Type B pancreatic cell (in vitro differentiated cells): ENCODE measurements around the gene COL4A1. TPM values are rescaled to one million over a fixed set of nuclear protein-coding genes. Genes with fewer than 3 reads are reported as not detected.

Source experiments
- DNase-seq: peaks from one replicate; pipeline ENCODE4 v3.0.0; 2021; ENCODE audit warnings: mixed read lengths; ENCODE audit not compliant: unreplicated experiment; ENCODE audit errors: extremely low spot score
- H3K27ac Mint-ChIP-seq: 2 replicates; pipeline ENCODE4 v1.8.0; 2021; ENCODE audit warnings: mild to moderate bottlenecking, mixed read lengths
- H3K27me3 Mint-ChIP-seq: 2 replicates; pipeline ENCODE4 v1.8.0; 2021; ENCODE audit warnings: mixed read lengths
- H3K36me3 Mint-ChIP-seq: 2 replicates; pipeline ENCODE4 v1.8.0; 2021; ENCODE audit warnings: mixed read lengths
- H3K4me1 Mint-ChIP-seq: one replicate; pipeline ENCODE4 v1.8.0; 2021; ENCODE audit warnings: mixed read lengths; ENCODE audit not compliant: unreplicated experiment
- H3K4me3 Mint-ChIP-seq: 2 replicates; pipeline ENCODE4 v1.8.0; 2021; ENCODE audit warnings: mild to moderate bottlenecking, mixed read lengths
- H3K9me3 Mint-ChIP-seq: 2 replicates; pipeline ENCODE4 v1.8.0; 2021; ENCODE audit warnings: mixed read lengths
- total RNA-seq: library from RNA; stranded (reverse); gene quantifications from 2 replicates; pipeline ENCODE4 v1.2.1, GENCODE V29; 2021; ENCODE audit warnings: low replicate concordance
- TF ChIP-seq, protein P1 (sequence below): fragments of 200-600 bp; sonication (generic); conservative IDR thresholded peaks from 2 replicates; pipeline ENCODE4 v1.5.0; 2021; ENCODE audit warnings: antibody characterized with exemption, mild to moderate bottlenecking

The COL4A1 gene
- total RNA-seq, 1 donor from 2014 or later: 83.6 TPM

- DNase-seq: no peak
- no peak overlapping the region for H3K4me3 Mint-ChIP-seq
- H3K27me3 Mint-ChIP-seq: no peaks in the 10 kb centered on the region
- H3K9me3 Mint-ChIP-seq: peaks cover 8% of the 10 kb centered on the region
- H3K36me3 Mint-ChIP-seq: peaks cover 3% of the 10 kb centered on the region
- TF ChIP-seq, protein P1, sequence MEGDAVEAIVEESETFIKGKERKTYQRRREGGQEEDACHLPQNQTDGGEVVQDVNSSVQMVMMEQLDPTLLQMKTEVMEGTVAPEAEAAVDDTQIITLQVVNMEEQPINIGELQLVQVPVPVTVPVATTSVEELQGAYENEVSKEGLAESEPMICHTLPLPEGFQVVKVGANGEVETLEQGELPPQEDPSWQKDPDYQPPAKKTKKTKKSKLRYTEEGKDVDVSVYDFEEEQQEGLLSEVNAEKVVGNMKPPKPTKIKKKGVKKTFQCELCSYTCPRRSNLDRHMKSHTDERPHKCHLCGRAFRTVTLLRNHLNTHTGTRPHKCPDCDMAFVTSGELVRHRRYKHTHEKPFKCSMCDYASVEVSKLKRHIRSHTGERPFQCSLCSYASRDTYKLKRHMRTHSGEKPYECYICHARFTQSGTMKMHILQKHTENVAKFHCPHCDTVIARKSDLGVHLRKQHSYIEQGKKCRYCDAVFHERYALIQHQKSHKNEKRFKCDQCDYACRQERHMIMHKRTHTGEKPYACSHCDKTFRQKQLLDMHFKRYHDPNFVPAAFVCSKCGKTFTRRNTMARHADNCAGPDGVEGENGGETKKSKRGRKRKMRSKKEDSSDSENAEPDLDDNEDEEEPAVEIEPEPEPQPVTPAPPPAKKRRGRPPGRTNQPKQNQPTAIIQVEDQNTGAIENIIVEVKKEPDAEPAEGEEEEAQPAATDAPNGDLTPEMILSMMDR: no peak
- no peaks in the 10 kb centered on the region for H3K4me1 Mint-ChIP-seq
- H3K27ac Mint-ChIP-seq: no peak overlapping the region
These were observed 16.1 kb downstream of the COL4A1 start for GRCh38 chr13:110290826-110291225.

- no peak overlapping the region for H3K4me3 Mint-ChIP-seq
- TF ChIP-seq, protein P1: no peak
- peaks cover 3% of the 10 kb centered on the region for H3K36me3 Mint-ChIP-seq
- H3K27ac Mint-ChIP-seq: no peak overlapping the region
- peaks cover 8% of the 10 kb centered on the region for H3K9me3 Mint-ChIP-seq
- H3K4me1 Mint-ChIP-seq: no peaks in the 10 kb centered on the region
- DNase-seq: no peak
- no peaks in the 10 kb centered on the region for H3K27me3 Mint-ChIP-seq
These were observed 16.8 kb downstream of the COL4A1 start for GRCh38 chr13:110290153-110290552.

GRCh38 chr13:110289661-110290060 is 17.3 kb downstream of the COL4A1 start:
- TF ChIP-seq, protein P1: no peak
- H3K36me3 Mint-ChIP-seq: peaks cover 3% of the 10 kb centered on the region
- H3K9me3 Mint-ChIP-seq: peaks cover 8% of the 10 kb centered on the region
- H3K27me3 Mint-ChIP-seq: no peaks in the 10 kb centered on the region
- no peak overlapping the region for H3K27ac Mint-ChIP-seq
- H3K4me1 Mint-ChIP-seq: no peaks in the 10 kb centered on the region
- no peak overlapping the region for H3K4me3 Mint-ChIP-seq
- no peak for DNase-seq

GRCh38 chr13:110289174-110289573 is 17.8 kb downstream of the COL4A1 start:
- Mint-ChIP-seq H3K36me3 (peaks cover 3% of the 10 kb centered on the region), H3K27me3 (no peaks in the 10 kb centered on the region), H3K4me3 (no peak overlapping the region), H3K4me1 (no peaks in the 10 kb centered on the region), H3K27ac (no peak overlapping the region), H3K9me3 (peaks cover 8% of the 10 kb centered on the region)
- TF ChIP-seq, protein P1: no peak
- no peak for DNase-seq

DNA sequence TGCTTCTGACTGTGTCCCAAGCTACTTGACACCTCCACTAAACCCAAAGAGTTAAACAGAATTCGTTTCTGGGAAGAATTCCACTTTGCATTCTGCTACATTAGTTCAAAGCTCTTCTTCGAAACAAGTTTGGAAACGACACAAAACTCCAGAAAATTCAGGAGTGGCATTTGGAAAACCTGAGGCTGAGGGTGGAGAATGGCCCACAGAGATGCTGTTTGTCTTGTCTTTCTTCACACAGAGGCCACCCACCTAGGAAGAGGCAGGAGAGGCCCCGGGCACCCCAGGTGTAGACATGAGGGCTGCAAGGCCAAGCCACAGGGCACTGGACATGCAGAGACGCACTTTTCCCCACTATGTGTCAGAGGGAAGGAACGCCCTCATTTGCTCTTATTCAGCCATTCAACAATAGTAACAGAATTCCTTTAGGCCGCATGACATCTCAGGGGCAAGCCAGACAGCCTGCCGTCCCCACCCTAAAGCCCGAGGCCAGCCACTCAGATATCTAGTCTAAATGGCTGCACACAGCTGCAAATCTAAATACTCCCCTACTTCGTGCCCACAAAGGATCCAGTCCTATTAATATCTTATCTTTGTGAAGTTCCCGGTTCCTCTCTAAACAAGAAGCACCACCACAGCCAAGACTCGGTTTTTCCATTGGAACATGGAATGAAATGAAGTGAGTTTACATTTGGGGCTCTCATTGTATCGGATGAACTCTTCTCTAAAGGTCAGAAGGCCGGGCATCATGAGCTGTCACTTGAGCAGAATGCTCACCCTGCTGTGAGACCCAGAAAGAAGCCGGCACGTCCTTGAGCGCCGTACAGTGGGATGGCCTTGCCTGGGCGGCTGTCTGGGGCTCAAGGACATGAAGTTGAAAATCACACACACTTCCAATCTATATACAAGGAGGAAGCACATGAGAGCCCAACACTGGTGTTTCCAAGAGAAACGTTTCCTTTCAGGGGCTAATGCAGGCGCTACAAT is 19.8 kb downstream of the COL4A1 start:
- peaks cover 3% of the 10 kb centered on the region for H3K36me3 Mint-ChIP-seq
- H3K27me3 Mint-ChIP-seq: no peaks in the 10 kb centered on the region
- no peaks in the 10 kb centered on the region for H3K4me1 Mint-ChIP-seq
- peaks cover 3% of the 10 kb centered on the region for H3K9me3 Mint-ChIP-seq
- no peak overlapping the region for H3K4me3 Mint-ChIP-seq
- DNase-seq: no peak
- TF ChIP-seq, protein P1: no peak
- no peak overlapping the region for H3K27ac Mint-ChIP-seq
